OCI-M2 (cell line): ENCODE measurements around the gene FAM237A.

ENCODE experiments used
- DNase-seq: peaks from one replicate; lab custom pipeline; 2025; ENCODE audit not compliant: unreplicated experiment; lab: John Stamatoyannopoulos, UW

The FAM237A gene

DNA sequence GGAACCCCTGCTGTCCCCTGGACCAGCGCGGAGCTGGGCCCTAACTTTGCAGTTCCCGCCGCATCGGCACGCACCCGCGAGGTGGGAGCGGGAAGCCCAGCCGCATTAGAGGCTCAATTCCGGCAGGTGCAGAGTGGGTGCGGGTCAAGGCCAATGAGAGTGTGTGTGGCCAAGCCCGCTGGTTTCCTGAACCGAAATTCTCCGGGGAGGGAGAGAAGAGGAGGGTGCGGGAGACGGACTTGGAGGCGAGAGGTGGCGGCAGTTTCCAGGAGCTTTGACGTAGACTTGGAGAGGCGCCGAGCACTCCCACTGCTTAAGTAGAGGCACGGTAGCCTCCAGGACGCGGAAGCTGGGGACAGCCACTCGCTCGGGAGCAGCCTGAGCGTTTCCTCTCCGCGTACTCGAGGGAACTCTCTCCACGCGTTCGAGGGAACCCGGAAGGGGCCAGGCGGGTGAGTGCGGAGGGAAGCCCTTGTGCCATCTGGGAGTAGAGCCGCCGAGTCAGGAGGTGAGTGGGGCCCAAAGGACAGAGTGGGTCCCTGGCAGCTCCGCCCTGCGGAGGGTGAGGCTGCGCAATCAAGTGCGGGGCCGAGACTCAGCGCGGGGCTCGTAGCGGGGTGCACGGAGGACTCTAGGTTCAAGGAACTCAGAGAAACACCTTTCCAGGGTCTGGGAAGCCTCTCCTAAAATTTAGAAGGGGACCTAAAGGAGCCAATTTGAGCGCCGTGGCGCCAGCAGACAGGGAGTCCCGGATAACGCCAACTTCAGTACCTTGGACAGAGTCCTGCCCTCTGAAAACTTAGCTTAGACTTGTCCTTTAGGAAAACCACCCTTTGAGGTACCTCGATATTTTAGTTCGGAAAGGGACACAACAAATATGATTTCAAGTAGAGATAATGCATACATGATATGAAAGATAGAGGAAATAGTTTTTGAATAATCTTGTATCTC, at the start of gene FAM237A:
FAM237A (plus strand) TSS at position 413 of the 951 bp plus-strand sequence. CDS start 1,750 bp downstream, outside the sequence.
- DNase-seq = no peak

DNA sequence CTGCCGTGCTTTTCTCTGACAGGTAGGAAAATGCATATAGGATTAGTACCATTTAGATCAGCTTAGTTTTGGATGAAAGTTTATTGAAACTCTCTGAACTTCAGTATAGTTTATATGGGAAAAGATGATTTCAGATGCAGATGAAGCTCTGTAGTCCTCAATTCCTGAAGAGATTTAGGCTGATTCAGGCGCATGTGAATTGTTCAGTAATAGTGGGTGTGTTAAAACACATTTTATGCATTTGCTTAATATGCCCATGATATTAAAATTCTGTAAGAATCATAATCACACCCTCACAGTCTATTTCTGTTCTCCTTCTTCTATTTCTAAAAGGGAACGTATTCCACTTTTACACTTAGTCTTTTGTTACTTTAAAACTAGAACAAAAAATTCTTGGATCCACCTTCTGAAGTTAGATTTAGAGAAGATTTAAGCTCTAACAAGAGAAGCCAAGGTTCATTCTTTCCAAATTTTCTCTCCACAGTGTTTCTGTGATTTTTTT, 44.5 kb upstream of the FAM237A start:
- no peak for DNase-seq

DNA sequence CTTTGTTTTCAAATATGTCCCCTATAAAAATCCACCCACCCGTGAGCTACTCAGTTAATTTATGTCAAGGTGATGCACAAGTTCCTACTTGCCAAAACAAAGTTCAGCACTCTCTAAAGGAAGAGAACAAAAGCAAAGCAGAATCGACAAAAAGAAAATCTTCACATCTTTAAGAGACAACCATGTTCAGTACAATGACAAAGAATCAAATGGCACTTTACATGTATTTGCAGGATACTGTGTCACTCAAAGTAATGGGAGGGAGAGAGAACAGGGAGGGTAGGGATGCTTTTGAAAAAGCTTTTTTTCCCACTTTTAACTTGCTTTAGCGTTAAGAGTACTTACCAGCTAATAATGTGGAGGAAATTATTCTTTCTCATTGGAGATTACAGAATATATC, 39.0 kb upstream of the FAM237A start:
- DNase-seq = no peak

DNA sequence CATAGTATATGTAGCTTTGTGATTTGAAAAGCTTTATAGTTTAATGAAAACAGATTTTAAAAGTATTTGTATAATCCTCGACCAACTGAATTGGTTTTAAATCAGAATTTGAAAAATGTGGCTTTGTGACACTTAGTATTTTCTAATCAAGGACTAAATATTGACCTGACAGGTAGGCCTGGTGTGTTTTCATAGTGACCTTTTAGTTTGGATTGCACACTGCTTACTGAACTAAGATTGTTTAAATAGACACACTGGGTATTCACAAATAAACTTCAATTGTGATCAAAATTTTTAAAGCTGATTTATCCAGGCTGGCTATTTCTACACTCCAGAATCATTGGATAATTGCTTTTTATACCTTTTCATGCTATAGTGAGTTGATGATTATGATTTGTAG, 31.8 kb upstream of the FAM237A start:
- DNase-seq = no peak

DNA sequence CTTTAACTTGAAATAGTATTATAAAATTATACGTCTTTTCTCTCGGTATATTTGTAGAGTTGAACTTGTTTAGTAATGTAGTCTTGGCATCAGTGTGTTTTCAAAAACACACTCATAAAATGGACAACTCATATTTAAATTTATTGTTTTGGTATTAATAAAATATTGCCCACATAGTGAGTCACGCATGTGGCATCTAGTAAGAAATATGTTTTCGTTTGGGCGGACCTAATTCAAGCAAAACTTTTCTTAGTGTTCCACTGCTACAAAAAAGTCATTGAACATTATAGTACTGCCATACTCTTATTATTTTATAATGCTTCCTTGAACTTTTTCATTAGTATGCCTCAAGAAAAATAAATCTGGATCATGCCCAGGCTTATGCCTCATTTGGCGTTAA, 31.1 kb upstream of the FAM237A start:
- no peak for DNase-seq

DNA sequence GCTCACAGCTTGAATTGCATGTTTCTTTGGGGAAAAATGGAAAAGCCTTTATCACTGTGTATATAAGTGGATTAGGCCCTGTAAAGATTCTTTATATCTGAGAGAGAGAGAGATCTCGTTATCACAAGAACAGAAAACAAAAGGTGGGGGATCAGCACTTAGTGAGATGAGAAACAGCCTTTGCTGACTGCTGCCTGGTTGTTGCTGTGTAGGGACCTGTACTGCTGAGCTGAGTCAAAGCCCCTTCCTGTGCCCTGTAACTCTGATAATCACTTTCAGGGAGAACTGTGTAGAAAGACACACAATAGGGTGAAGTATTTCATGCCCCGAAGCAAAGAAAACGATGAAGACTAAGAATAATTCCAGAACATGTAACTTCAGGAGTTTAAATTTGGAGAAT, 30.6 kb upstream of the FAM237A start:
- no peak for DNase-seq

DNA sequence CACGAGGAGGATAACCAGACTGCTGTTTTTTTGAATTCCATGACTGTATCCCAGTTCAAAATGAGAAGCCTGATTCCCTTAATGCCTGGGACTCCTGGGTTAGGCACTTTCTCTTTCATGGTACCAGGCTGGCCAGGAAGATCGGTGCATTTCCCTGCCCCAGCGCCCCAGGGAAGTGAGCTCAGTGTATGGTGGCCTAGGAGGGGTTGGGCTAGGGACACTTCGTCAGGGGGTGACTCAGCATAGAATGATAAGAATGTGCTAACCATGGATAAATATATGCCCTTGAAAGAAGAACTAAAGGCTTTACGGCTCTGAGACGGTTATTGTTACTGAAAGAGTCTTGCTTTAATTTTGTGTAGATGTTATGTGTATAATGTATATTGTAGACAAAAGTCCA, 27.5 kb upstream of the FAM237A start:
- no peak for DNase-seq

DNA sequence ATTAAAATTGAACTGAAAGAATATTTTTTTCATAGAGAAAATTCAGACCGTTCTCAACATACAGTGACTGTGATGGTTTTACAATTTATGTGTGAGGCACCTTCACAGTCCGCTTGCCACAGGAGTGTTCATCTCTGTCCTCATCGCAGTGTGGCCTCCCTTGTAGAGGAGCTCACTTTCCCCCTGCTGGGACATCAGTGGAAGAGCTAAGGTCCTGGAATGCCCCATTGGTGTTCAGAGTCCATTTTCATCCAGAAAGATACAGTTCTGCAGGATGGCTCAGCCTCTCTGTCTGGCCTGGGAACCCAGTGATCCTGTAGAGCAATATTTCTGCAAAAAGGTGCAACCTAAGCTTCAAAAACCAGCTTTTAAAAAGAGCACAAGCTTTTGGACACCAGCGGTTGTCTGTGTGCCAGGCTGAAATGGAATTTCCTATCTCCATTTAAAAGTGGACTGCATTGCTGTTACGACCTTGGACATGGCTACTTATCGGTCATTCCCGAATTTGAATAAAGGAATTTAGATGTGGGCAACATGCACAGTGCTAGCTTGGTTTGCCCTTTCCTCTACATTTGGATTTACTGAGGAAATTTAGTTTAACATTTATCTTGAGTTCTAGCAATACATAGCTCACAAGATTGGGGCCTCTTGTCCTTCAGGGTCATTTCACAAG, 26.7 kb upstream of the FAM237A start:
- DNase-seq = no peak

DNA sequence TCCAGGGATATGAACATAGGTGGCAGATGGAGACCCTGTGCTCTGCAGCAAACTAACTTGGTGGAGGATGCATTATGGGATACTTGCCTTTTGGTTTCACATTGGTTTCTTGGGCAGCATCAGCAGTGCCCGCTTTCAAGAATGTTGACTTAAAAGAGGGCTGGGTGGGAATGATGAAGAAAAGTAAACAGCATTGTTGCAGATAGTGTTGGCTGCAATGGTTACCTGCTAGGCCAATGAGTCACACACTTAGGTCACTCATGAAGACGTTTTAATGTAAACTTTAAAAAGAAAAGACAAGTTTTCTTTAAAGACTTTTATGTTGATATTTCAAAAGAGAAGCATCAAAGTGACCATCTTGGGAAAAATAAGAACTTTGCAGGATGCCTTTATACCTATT, 26.1 kb upstream of the FAM237A start:
- no peak for DNase-seq

DNA sequence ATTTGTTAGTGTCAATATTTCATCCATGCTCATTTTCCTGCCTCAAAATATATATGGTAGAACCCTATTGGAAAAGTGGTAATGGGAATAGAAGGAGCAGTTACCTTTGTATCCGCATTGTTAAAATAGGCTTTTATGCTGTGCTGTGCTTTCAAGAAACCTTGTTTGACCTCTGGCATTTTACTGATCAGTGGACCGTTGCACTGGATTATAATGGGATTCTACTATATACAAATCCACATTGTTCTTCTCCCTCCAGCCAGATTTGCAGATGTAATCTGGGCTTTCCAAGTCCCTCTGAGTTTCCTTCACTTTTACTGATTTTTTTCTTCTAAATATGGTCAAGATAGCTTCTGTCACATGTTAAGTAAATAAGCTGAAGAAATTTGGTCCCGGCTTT, 23.3 kb upstream of the FAM237A start:
- no peak for DNase-seq

DNA sequence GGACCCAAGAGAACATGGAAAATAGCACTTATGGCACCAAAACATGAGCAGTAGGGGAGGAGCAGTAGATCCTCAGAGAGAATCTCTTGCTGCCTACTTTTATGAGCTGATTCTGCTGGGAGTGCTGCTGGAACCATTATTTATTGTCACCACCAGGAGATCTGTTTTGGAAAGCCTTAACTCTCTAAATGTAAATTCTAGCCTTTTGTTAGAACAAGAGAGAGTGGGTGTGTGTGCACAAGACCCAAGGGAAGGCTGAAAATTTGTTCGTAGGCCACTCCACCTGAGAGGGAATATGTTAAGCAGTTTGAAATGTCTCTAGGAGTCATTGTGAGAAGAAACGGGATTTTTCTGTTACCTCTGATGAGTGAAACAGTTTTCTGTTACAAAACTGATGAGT, 16.2 kb upstream of the FAM237A start:
- DNase-seq = no peak

DNA sequence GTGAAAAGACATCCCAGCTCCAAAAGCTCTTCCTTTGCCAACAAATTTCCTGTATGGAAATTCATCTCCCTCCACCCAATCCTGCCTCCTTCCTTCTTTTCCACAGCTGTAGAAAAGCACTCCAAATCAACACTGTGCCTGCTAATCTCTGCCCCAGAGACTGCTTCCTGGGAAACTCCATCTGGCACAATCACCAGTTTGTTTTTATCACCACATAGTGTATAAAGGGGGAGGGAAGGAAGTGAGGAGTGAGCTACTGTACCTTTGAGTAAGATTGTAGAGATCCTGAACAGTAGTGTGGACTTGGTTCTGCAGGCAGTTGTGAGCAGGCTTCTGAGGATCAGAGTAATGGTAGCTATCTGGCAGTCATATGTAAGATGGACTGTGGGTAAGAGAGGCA, 14.7 kb upstream of the FAM237A start:
- no peak for DNase-seq

DNA sequence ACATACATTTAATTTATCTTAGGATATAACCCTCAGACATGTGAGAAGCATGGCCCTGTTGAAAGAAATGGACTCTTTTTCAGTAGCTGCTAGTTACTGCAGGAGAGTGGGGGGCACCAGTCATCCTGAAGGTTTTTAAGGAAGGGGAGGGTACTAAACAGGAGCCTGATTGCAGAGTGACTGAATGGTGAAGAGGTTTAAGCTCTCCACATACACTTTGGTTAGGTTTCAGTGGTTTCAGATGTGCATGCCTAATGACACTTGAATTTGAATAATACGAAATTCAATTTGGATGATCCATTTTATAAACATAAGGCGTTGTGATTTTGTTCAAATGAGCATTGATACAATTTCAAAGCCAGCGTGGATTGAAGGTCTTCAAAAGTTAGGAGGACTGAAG, 10.9 kb upstream of the FAM237A start:
- no peak for DNase-seq

DNA sequence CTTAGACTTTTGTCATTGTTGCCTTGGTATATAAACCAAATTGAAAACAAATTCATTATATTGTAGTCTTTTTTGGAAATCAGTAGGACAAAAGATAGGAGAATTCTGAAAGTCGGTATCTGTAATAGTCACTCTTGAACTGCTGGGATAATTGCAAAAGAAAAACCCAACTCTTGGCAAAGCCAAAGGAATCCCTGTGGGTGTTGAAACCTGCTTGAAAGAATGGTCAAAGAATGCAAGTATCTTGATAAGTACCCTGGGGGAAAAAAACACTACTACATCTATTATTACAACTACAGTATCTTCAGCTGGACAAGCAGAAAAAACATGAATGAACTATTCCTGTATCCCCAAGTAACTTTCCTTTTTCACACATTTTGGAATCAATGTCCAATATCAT, 7.3 kb upstream of the FAM237A start:
- no peak for DNase-seq

DNA sequence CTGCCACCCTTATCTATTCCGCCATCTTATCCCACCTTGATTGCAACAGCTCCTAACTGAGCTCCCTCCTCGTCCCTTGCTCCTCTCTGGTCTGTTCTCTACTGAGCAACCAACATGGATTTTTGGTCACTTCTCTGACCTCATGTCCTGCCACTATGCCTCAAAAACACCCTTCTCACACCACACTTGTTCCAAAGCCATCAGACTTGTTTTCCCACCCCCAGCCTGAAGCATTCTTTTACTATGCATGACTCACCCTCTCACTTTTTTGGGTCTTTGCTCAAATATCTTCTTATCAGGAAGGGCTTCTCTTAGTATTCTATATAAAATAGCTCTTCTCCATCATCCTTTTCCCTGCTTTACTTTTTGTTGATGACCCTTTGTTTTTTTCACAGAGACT, 2.7 kb upstream of the FAM237A start:
- no peak for DNase-seq

DNA sequence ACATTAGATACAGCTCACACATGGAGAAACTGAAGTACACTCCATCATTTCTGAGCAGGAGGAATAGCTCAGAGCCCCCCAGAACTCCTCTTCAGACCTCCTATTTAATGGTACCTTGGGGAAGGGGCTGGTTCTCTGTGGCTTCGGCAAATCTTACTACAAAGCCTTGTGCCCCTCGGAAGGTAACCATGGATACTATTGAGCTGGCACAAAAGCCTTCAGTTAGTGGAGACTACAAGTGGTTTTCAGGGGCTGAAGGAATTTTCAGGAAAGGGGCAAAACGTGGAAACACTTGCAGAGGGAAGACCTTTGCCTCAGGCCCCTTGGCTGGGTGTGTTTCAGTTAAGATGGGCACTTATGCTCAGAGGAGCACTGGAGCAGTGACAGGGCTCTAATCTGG, 1.1 kb upstream of the FAM237A start:
- DNase-seq = no peak

DNA sequence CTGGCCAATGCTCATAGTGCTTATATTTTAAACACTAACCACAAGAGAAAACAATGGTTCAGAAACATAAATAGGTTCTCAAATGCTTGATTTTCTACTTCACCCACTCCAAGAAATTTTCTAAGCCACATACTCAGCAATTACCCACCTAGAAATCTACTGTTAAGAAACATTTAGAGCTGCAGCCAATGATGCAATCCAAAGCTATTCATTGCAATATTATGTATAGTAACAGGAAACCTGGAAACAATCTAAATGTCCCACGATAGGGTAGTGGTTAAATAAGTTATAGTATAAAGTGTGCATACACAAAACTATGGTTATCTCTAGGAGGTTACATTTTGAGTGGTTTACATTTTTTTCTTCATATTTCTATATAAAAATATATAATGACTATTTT, 5.7 kb downstream of the FAM237A start:
- DNase-seq = no peak

DNA sequence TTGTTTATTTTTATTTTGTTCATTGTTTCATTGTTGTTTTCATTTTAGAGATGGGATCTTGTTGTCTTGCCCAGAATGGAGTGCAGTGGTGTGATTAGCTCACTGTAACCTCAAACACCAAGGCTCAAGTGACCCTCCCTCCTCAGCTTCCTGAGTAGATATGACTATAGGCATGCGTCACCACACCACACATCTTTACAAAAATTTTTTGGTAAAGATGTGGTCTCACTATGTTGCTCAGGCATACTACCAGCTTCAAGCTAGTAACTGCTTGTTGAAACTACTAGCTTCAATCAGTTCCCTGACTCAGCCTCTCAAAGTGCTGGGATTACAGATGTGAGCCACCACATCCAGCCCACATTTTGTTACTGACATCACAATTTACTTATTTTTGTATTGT, 14.8 kb downstream of the FAM237A start:
- DNase-seq = no peak

DNA sequence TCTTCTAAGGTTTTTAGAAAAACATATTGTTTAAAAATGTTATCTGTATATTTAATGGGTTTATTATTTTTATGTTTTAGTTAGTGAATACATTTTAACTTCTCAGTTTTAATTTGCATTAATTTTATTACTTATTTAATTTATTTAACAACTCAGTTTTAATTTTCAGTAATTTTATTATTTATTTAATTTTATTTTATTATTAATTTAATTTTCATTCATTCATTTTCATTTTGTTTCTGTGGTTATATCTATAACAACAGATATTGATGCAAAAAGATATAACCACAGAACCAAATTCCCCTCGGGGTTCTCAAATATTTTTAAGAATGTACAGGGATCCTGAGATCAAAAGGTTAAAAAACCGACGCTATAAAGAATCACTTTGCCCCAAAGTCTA, 23.0 kb downstream of the FAM237A start:
- DNase-seq = no peak

DNA sequence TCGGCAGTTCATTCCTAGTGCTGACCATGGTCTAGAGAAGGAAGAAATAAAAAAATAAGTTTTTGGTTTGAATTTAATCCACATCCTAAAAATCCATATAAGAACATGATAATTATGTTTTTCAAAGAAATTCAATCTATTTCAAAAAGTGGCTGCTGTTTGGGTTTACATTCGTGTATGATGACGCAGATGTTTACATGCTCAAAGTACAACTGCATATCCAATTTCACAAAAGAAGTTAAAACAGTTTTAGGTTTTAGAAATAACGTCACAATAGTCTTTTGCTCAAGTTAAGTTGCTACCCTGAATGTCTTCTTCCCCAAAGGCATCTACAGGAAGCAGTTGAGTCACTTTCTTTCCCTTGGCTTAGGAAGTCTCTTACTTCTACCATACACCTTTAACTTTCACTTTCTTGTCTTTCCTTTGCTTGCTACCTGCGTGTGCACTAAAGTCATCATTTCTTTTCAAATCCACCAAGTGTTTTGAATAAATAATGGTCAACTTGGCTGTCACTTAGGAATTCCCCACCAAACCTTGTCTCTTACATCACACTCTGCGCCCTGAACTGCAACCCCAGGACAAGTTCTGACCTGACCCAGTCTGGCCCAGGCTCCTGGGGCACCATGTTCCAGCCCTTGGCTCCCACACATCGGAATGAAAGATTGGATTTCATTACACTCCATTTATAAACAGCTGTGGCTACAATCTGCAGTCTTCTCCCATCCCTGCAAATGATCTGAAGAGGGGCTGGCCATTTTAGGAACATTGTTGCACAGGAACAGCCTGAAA, 28.4 kb downstream of the FAM237A start:
- DNase-seq = no peak

DNA sequence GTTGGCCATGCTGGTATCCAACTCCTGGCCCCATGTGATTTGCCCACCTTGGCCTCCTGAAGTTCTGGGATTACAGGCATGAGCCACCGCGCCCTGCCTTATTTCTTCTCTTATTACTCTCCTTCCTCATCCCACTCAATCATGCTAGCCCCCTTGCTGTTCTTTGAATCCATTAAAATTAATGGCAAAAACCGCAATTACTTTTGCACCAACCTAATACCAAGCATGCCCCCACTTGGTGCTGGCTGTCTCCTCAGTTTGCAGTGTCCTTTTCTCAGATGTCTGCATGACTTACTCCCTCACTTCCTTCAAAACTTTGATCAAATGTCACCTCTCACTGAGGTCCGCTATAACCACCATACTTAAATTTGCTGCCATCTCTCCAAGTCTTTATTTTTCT, 41.3 kb downstream of the FAM237A start:
- no peak for DNase-seq
